Esophagus squamous epithelium (tissue), 4 donors: Measurements from ENCODE around the gene ARHGAP8.

Source experiments
- CTCF ChIP-seq, 6 experiments: fragments of 450-650 bp in 4 of 6; fragments of 200-600 bp in 2 of 6; sonication (generic) in 2 of 6; IDR thresholded peaks; one replicate each; pipeline ENCODE4 v1.5.1; 2016 to 2019; ENCODE audit warnings: antibody characterized with exemption in 6 of 6, mild to moderate bottlenecking in 4 of 6, moderate library complexity in 4 of 6
- POLR2A ChIP-seq, 4 donors: fragments of 450-650 bp; IDR thresholded peaks; one replicate each; pipeline ENCODE4 v1.6.1; 2017; ENCODE audit warnings: antibody characterized with exemption in 4 of 4, mild to moderate bottlenecking in 4 of 4, moderate library complexity in 3 of 4

GRCh38 chr22:44811141-44811540, 58.8 kb downstream of the ARHGAP8 start:
- TF ChIP-seq CTCF (IDR thresholded peaks at IDR 0.05) = no peak
- no peak for TF ChIP-seq POLR2A (IDR thresholded peaks at IDR 0.05)
